GM12875 (cell line): ENCODE results near the gene ABHD1.

Experiments
- H3K4me3 ChIP-seq: one replicate; pipeline ENCODE4 v1.5.1; 2011; ENCODE audit warnings: low read depth, low read length, control low read depth
- CTCF ChIP-seq: IDR thresholded peaks from 2 replicates; pipeline ENCODE4 v1.5.1; 2011; ENCODE audit warnings: low read depth, mild to moderate bottlenecking, control low read depth, inconsistent platforms, low read length, moderate library complexity, borderline replicate concordance; ENCODE audit not compliant: insufficient read depth

Gene ABHD1

GRCh38 chr2:27178469-27178868 lies 54.9 kb downstream of the ABHD1 start:
- no peak overlapping the region for H3K4me3 ChIP-seq
- TF ChIP-seq CTCF = no peak

GRCh38 chr2:27179344-27180000 lies 55.9 kb downstream of the ABHD1 start:
- no peak overlapping the region for H3K4me3 ChIP-seq
- TF ChIP-seq CTCF = no peak
